Measurements from ENCODE around the gene PLA2G3. TPM values are rescaled to one million over a fixed set of nuclear protein-coding genes. Genes with fewer than 3 reads are reported as not detected.

PLA2G3 gene
- total and polyA plus RNA-seq, 2 of the 8 experiments (the other 6 are each of a cell fraction or from before 2014, with no cell fraction given): 18.1 to 25.9 TPM

GRCh38 chr22:31084811-31085492 lies 55.4 kb downstream of the PLA2G3 start (continued):
- TF ChIP-seq RAD21 (IDR thresholded peaks at IDR 0.05 in 1 of 2, conservative IDR thresholded peaks at IDR 0.05 in 1 of 2; ENCODE audit: low read depth in 2 of 2, low read length in 2 of 2): peak; percentile 65 to 86
- TF ChIP-seq POLR2A (IDR thresholded peaks at IDR 0.05; ENCODE audit: control extremely low read depth in 1 of 2, low read depth in 2 of 2, low read length in 2 of 2): peak in 1 of 2 experiments; percentile 87; a peak in 2 of 3 replicates
- no peak for TF ChIP-seq KDM5A (IDR thresholded peaks at IDR 0.05; ENCODE audit: low read length)
- peak; percentile 75 for TF ChIP-seq TAF7 (optimal IDR thresholded peaks at IDR 0.05; ENCODE audit: borderline replicate concordance, low read depth, low read length)
- TF ChIP-seq SIN3A (conservative IDR thresholded peaks at IDR 0.05 in 1 of 2, IDR thresholded peaks at IDR 0.05 in 1 of 2; ENCODE audit: low read depth in 1 of 2, low read length in 2 of 2): peak in 1 of 2 experiments; percentile 32; a peak in 1 of 4 replicates
- TF ChIP-seq SRF (IDR thresholded peaks at IDR 0.05; ENCODE audit: low read depth, low read length): peak; percentile 97
- peak; percentile 45 for TF ChIP-seq KDM4A (IDR thresholded peaks at IDR 0.05; ENCODE audit: low read depth, low read length, severe bottlenecking)
- TF ChIP-seq YY1 (IDR thresholded peaks at IDR 0.05; ENCODE audit: low read depth, low read length): peak; percentile 93
- peak; percentile 82 for TF ChIP-seq MAX (IDR thresholded peaks at IDR 0.05)
- TF ChIP-seq CHD7 (IDR thresholded peaks at IDR 0.05; ENCODE audit: insufficient replicate concordance, low read length): no peak

Data from H1 (cell line).